Spleen (tissue), 7 donors: ENCODE measurements around the gene HSCB.

ENCODE experiments used
- POLR2A ChIP-seq, 3 donors: fragments of 450-650 bp; IDR thresholded peaks; one replicate each; pipeline ENCODE4 v1.5.1; 2017; ENCODE audit warnings: antibody characterized with exemption in 3 of 3, mild to moderate bottlenecking in 1 of 3
- TF ChIP-seq, protein P1 (sequence below), 11 experiments: fragments of 200-600 bp in 7 of 11; fragments of 450-650 bp in 4 of 11; sonication (generic) in 4 of 11; IDR thresholded peaks in 8 of 11; conservative IDR thresholded peaks in 3 of 11; 1 replicate in 7 of 11; 2 replicates in 4 of 11; pipeline versions ENCODE4 v1.4.0 to v1.8.0; 2016 to 2021; ENCODE audit warnings: antibody characterized with exemption in 11 of 11, inconsistent platforms in 4 of 11, mild to moderate bottlenecking in 1 of 11
- donor health status: DM: no; HTN: no; CAD: no; lungs with moderate emphysema.
- donor health status: DM: no; HTN: no; CAD: no.
- donor health status: DM: no; HTN: no; CAD: no.

DNA sequence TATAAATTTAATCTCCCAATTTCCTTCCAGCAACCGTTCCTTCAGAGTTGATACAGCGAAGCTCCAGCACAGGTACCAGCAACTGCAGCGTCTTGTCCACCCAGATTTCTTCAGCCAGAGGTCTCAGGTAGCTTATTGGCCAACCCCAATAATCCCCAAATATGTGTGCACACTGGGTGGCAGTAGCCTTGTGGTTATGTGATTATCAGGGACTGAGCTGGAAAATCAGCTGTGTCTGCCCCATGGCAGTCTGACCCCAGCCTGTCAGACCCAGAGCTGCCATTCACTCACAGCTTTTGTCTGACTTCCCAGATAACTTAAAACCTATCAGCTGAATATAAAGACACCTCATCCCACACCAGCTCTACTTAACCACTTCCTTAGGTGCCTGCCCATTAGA lies 2.0 kb downstream of the HSCB start:
- TF ChIP-seq, protein P1, sequence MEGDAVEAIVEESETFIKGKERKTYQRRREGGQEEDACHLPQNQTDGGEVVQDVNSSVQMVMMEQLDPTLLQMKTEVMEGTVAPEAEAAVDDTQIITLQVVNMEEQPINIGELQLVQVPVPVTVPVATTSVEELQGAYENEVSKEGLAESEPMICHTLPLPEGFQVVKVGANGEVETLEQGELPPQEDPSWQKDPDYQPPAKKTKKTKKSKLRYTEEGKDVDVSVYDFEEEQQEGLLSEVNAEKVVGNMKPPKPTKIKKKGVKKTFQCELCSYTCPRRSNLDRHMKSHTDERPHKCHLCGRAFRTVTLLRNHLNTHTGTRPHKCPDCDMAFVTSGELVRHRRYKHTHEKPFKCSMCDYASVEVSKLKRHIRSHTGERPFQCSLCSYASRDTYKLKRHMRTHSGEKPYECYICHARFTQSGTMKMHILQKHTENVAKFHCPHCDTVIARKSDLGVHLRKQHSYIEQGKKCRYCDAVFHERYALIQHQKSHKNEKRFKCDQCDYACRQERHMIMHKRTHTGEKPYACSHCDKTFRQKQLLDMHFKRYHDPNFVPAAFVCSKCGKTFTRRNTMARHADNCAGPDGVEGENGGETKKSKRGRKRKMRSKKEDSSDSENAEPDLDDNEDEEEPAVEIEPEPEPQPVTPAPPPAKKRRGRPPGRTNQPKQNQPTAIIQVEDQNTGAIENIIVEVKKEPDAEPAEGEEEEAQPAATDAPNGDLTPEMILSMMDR (IDR thresholded peaks at IDR 0.05 in 8 of 11, conservative IDR thresholded peaks at IDR 0.05 in 3 of 11): no peak
- no peak for TF ChIP-seq POLR2A (IDR thresholded peaks at IDR 0.05)
